Head of caudate nucleus (tissue), 42 donors: ENCODE results near the gene SPTBN2.

Experiments used
- DNase-seq, 42 donors: peaks; one replicate each; pipeline versions ENCODE4 v3.0.0 to v3.0.0-alpha.2; 2020 to 2021; ENCODE audit warnings: mixed read lengths in 7 of 42
- intact Hi-C: fragments of 100-400 bp; cut with DNase I; formaldehyde crosslinking; loops from one replicate; pipeline ENCODE4 v1.15.0; 2022

The SPTBN2 gene

DNA sequence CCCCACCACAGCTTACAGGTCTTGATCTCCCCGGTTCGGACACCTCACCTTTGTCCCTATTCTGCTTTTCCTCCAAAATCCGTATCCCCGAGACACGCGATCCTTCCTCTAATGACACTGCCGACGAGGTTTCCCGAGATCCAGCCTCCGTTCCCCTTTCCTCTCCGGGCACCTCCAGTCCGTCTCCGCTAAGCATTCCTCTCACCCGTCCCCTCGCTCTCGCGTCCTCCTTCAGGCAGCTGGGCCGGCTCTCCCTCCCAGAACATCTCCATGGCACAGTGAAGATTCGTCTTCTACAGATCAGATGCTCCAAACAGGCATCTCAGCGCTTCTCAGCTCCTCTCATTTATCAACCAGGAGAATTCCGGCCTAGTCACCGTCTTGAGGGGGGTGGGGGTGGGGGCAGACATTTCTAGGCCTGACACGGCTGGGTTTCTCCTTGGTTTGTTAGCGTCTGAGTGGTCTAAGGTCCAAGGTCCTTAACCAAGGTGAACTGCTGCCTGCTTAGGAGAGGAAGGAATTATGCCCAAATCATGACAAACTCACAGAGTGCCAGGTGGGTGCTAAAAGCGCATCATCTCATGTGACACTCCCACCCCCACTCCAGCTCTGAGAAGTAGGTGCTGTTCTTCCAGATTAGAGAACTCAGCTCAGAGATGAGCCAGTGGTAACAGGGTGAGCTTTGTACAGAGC lies at the start of gene SPTBN2:
Gene SPTBN2, minus strand, starts transcription at position 524 of the 693 bp plus-strand sequence. CDS start 7,976 bp downstream, outside the sequence.
- intact Hi-C loops: no loop called here
- peak; percentile 39 to 91 (median 72) for DNase-seq

DNA sequence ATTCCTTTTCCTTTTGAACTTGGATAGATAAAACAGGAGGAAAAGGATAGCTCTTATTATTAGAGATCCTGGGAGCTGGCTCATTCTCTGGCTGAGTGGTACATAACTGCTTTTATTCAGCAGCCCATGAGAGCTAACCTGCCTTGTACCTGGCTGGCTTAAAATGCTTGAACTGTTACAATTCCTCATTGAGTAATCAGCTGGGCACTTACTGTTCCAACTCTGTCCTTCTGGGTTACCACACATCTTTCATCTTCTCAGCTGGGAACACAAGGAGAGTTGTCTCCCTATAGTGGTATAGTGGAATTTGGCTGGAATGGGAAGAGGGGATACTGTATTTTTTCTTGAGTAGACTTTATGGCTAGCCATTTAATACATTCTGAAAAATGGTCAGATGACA lies 39.8 kb upstream of the SPTBN2 start:
- no peak for DNase-seq
- intact Hi-C loops: no loop called here

DNA sequence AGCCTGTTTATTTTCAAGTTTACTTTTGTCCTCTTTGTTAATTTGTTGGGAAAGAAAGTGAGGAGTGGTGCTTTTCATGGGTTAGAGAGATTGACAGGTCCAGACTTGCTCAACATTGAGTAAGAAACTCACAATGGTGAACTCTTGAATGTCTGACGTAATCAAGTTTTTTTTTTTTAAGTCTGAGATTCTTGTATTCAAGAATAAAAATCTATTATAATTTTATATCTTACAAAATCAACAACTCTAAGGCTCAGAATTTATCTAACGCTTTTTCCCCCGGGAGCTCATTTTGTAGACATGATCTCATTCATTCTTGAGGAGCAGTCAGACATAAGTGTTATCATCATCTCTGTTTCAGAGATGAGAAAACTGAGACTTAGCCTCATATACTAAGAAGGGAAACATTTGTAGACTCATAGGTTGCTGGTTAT lies 39.1 kb upstream of the SPTBN2 start:
- no peak for DNase-seq
- intact Hi-C loops: no loop called here

GRCh38 chr11:66767666-66768065 lies 38.6 kb upstream of the SPTBN2 start:
- DNase-seq: no peak
- intact Hi-C loops: no loop called here

GRCh38 chr11:66766681-66767080 lies 37.7 kb upstream of the SPTBN2 start:
- intact Hi-C loops: no loop called here
- DNase-seq: no peak

GRCh38 chr11:66762088-66762487 lies 33.1 kb upstream of the SPTBN2 start:
- intact Hi-C loops: no loop called here
- no peak for DNase-seq

DNA sequence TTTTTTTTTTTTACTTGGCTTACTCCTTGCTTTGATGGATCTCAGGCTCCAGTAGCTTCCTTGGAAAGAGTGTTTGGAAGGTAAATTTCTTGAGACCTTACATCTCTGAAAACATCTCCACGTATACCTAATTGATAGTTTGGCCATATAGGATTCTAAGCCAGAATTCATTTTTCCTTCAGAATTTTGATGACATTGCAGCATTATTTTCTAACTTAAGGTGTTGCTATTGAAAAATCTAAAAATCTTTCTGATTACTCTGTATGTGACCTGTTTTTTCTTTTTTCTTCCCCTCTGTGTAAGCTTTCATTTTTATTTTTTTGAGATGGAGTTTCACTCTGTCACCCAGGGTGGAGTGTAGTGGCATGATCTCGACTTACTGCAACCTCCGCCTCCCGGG lies 23.1 kb upstream of the SPTBN2 start:
- DNase-seq: no peak
- intact Hi-C loops: no loop called here

GRCh38 chr11:66749091-66749490 lies 20.1 kb upstream of the SPTBN2 start:
- intact Hi-C loops: loop anchor here (10.0 kb wide), 1 partner anchor 96 kb away; the partner anchor contains the start of gene RCE1
- DNase-seq: peak in 1 of 42 donors; percentile 27

DNA sequence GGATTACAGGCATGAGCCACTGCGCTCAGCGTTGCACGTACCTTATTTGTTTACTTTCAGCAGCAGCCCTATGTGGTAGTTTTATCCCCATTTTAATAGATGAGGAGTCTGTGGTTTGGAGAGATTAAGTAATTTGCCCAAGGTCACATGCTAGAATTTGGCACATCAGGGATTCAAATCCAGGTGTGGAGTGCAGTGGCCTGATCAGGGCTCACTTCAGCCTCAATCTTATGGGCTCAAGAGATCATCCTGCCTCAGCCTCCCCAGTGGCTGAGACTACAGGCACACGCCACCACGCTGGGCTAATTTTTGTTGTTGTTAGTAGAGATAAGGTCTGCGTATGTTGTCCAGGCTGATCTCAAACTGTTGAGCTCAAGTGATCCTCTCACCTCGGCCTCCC lies 18.5 kb upstream of the SPTBN2 start:
- peak in 1 of 42 donors; percentile 22 for DNase-seq
- intact Hi-C loops: loop anchor here (10.0 kb wide), 1 partner anchor 97 kb away; the partner anchor contains the start of gene RCE1

DNA sequence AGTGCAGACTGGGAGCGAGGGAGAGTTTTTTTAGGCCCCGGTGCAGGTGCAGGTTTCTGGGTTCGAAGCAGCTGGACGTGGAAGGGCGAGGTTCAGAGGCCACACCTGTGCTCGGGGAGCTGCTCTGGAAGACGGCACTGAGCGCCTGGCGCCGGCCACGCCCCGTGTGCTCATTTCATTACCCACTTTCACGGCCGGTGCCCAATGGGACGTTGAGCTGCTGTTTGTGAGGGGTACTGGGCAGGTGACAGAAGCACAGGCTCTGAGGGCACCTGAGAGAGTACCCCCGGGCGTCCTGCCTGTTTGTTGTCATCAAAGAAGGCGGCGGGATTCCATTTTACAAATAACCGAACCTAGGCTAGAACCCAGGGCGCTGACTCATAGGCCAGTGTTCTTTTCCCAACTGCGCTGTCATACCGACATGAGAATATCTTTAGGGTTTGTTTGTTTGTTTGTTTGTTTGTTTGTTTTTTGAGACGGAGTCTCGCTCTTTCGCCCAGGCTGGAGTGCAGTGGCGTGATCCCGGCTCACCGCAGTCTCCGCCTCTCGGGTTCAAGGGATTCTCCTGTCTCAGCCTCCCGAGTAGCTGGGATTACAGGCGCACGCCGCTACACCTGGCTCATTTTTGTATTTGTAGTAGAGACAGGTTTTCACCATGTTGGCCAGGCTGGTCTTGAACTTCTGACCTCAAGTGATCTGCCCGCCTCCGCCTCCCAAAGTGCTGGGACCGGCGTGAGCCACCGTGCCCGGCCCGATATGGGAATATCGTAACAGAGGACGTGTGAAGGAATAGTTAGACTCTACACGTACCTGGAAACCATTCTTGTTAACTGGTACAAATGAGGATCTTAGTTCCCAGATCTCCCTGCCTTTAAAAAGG lies 16.6 kb upstream of the SPTBN2 start:
- DNase-seq: peak in 28 of 42 donors; percentile 11 to 68 (median 40)
- intact Hi-C loops: loop anchor here (10.0 kb wide), 1 partner anchor 99 kb away; the partner anchor contains the start of gene RCE1

GRCh38 chr11:66744485-66745355 lies 15.7 kb upstream of the SPTBN2 start:
- intact Hi-C loops: loop anchor here (10.0 kb wide), 1 partner anchor 100 kb away; the partner anchor contains the start of gene RCE1
- peak; percentile 38 to 94 (median 87) for DNase-seq

- intact Hi-C loops: loop anchor here (10.0 kb wide), 1 partner anchor 101 kb away; the partner anchor contains the start of gene RCE1
- DNase-seq: peak in 1 of 42 donors; percentile 35
Measured at GRCh38 chr11:66743271-66743968, 14.4 kb upstream of the SPTBN2 start.

DNA sequence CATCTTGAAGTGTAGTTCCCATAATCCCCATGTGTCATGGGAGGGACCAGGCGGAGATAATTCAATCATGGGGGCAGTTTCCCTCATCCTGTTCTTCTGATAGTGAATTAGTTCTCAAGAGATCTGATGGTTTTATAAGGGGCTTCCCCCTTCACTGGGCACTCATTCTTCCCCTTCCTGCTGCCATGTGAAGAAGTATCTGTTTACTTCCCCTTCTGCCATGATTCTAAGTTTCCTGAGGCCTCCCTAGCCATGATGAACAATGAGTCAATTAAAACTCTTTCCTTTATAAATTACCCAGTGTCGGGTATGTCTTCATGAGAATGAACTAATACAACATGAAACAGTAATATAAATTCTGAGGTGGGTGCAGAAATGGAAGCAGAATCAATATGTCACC lies 12.1 kb upstream of the SPTBN2 start:
- no peak for DNase-seq
- intact Hi-C loops: loop anchor here (10.0 kb wide), 1 partner anchor 104 kb away; the partner anchor contains the start of gene RCE1

- no peak for DNase-seq
- intact Hi-C loops: loop anchor here (10.0 kb wide), 1 partner anchor 105 kb away; the partner anchor contains the start of gene RCE1
Measured at GRCh38 chr11:66739983-66740382, 11.0 kb upstream of the SPTBN2 start.

GRCh38 chr11:66734215-66734614 lies 5.2 kb upstream of the SPTBN2 start:
- DNase-seq: no peak
- intact Hi-C loops: no loop called here

DNA sequence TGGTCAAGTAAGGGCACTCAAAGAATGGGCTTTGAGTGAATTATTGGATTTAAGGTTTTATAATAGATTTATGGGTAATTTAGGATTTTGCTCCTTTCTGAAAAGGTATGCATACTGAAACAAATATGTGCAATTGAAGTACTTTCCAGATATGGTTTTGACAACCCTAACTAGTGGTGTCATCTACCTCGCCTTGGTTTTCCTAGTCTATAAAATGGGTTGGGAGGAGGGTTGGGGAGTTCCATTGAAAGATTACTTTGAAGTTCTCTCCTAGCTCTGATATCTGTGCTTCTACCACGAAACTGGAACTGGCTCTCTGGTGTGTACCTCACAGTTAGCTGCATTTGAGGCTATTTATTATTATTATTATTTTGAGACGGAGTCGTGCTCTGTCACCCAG lies 431 bp upstream of the SPTBN2 start:
- intact Hi-C loops: no loop called here
- no peak for DNase-seq

DNA sequence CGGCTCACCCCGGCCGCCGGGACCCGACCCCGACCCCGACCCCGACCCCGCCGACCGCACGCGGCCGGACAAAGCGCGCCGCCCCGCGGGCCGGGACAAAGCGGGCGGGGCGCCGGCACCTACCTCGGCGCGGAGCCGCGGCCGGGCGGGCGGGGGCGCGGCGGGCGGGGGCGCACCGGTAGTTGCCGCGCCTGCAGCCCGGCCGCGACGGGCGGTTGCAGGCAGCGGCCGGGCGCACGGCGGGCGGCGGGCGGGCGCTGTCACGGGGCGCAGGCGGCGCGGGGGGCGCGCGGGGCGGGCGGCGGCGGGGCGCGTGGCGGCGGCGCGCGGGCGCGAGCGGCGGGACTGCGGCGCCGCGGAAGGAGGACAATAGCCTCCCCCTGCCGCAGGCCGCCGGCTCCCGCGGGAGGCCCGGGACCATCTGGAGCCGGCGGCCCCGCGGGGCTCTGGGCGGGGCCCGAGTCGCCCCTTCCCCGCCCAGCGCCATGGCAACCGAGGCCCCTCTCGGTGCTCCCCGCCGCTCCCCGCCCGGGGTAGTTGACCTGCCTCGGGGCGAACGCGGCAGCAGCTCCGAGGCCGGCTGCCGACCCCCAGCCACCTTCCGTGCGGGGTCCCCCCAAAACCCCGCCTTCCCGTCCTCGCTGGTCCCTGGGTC lies 851 bp downstream of the SPTBN2 start:
- DNase-seq: peak in 4 of 42 donors; percentile 21 to 42 (median 30)
- intact Hi-C loops: no loop called here
